ENCODE measurements around the gene PPP6R1. TPM values are rescaled to one million over a fixed set of nuclear protein-coding genes. Genes with fewer than 3 reads are reported as not detected.

Gene PPP6R1, protein sequence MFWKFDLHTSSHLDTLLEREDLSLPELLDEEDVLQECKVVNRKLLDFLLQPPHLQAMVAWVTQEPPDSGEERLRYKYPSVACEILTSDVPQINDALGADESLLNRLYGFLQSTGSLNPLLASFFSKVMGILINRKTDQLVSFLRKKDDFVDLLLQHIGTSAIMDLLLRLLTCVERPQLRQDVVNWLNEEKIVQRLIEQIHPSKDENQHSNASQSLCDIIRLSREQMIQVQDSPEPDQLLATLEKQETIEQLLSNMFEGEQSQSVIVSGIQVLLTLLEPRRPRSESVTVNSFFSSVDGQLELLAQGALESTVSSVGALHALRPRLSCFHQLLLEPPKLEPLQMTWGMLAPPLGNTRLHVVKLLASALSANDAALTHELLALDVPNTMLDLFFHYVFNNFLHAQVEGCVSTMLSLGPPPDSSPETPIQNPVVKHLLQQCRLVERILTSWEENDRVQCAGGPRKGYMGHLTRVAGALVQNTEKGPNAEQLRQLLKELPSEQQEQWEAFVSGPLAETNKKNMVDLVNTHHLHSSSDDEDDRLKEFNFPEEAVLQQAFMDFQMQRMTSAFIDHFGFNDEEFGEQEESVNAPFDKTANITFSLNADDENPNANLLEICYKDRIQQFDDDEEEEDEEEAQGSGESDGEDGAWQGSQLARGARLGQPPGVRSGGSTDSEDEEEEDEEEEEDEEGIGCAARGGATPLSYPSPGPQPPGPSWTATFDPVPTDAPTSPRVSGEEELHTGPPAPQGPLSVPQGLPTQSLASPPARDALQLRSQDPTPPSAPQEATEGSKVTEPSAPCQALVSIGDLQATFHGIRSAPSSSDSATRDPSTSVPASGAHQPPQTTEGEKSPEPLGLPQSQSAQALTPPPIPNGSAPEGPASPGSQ
- 28.2 and 32.9 TPM in 2 replicates for total RNA-seq

DNA sequence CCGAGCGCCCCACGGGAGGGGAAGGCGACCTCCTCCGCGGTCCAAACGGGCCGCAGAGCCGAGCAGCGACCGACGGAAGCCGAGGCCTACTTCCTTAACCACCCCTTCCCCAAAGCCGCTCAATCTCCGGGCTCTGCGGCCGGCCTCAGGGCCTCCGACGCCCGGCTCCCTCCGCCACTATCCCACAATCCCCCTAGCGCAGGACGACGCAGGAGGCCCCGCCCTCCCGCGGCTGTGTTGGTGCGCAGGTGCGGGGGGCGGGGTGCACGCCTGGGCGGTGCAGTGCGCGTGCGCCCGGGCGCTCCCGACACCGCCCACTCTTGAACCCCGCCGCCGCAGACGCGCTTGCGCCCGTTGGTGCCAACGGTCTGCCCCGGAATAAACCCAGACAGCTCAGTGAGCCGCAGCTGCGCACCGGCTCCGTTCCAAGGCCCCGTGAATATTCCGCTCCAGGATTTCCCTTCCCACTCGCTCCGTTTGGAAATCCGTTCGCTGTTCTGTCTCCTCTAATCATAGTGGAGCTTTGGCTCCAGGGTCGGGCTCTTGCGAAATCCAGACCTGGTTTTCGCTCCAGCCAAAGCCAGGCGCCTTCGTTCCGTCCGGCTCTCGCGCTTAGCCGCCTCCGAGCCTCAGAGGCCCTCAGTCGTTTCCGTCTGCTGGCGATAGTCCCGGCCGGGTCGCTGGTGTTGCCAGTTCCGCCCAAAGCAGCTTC, at the start of gene PPP6R1:
Gene PPP6R1, minus strand, starts transcription at position 190 of the 712 bp plus-strand sequence. CDS start 11,914 bp downstream, outside the sequence.

DNA sequence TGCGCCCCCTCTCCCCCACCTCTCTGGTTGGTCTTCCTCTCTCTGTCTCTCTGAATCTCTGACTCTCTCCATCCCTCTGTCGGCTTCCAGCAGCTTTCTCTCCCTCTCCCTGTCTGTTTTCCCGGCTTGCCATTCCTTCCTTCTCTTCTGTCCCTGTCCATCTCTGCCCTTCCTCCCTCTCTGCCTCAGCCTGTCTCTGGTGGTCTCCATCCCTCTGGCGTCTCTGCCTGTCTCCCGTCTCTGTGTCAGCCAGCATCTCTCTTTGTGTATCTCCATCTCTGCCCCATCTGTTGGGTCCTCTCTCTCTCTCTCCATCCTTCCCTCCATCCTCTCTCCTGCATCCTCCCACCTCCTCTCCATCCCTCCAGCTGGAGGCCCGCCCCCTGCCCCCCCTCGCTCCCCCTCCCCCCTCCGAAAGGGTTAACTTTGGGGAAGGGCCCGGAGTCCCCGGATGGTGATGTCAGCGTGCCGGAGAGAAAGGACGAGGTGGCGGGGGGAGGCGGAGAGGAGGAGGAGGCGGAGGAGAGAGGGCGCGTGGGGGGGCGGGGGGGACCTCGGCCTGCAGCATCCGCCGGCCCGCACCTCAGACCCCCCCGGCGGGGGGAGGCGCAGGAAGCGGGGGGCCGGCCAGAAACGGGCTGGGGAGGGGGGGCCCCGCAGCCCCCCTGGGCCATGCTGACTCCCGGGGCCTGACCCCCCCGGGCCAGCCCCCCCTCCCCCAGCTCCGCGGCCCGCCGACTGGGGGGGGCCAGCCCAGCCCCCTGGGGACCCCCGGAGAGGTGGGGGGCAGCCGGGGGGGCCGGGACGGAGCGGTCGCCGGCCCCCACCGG, 24.9 kb upstream of the PPP6R1 start, which contains the start of gene BRSK1:
Gene BRSK1, plus strand, starts transcription at position 450 of the 830 bp plus-strand sequence. CDS start 446 bp downstream, outside the sequence.

GRCh38 chr19:55279770-55280643, 21.2 kb upstream of the PPP6R1 start, which contains the start of gene HSPBP1:
Gene HSPBP1 (minus strand): TSS chr19:55280110. CDS start chr19:55279608, 502 bp downstream.

DNA sequence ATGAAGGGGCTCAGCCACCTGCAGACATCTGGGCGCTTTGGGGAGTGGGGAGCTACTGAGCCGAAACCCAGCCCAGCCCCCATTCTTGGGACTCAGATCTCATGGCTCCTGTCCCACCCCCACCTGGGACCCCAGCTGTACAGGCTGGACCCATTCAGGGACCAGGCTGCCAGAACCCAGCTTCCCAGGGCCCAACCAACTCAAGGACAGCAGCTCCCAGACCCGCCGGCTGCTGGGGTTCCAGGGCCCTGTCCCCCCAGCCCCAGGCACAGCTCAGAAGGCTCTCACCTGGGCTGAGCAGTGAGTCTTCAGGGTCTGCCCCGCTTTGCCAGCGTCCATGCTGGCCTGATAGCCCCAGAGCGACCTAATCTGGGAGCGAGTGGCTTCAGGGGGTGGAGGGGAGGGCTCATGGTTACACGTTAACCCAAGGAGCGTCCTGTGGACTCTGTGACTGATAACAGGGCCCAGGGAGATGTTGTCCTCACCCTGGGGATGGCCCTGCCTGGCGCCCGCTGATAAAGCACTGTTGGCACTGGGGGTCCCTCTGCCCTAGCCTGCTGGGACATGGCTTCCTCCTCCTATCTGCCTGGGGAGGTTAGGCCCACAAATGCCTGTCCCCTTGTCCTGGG, 30.3 kb downstream of the PPP6R1 start, which contains the start of gene TMEM86B:
Gene TMEM86B, minus strand, starts transcription at position 361 of the 629 bp plus-strand sequence. Its CDS starts 22 bp downstream, at position 339.

GRCh38 chr19:55208880-55209692, 49.7 kb downstream of the PPP6R1 start, which contains the start of gene PTPRH:
Gene PTPRH (minus strand): TSS chr19:55209501. CDS start chr19:55209433, 68 bp downstream.

Other genes with a start within 250 kb of the PPP6R1 start
- not detected in 2 replicates for gene GP6, start 220.8 kb downstream of the PPP6R1 start, total RNA-seq
- 8.8 and 12.7 TPM in 2 replicates for gene RDH13, start 195.9 kb downstream of the PPP6R1 start, total RNA-seq
- gene EPS8L1, start 183.1 kb downstream of the PPP6R1 start, total RNA-seq, result 3.3 and 9.4 TPM in 2 replicates
- 33.6 and 40.1 TPM in 2 replicates for gene PPP1R12C, start 141.4 kb downstream of the PPP6R1 start, total RNA-seq
- 2.2 and 2.4 TPM in 2 replicates for gene TNNT1, start 109.8 kb downstream of the PPP6R1 start, total RNA-seq
- not detected in 2 replicates for gene TNNI3, start 101.3 kb downstream of the PPP6R1 start, total RNA-seq
- 0.27 and 0.47 TPM in 2 replicates for gene DNAAF3, start 92.4 kb downstream of the PPP6R1 start, total RNA-seq
- not detected in 2 replicates for gene SYT5, start 78.7 kb downstream of the PPP6R1 start, total RNA-seq
- 0.63 and 1.3 TPM in 2 replicates for gene PTPRH, start 49.5 kb downstream of the PPP6R1 start, total RNA-seq
- gene TMEM86B, start 30.3 kb downstream of the PPP6R1 start, total RNA-seq, result 0.72 and 1.1 TPM in 2 replicates
- 23.2 and 27.4 TPM in 2 replicates for gene HSPBP1, start 21.1 kb upstream of the PPP6R1 start, total RNA-seq
- 0.36 and 2.0 TPM in 2 replicates for gene BRSK1, start 25.0 kb upstream of the PPP6R1 start, total RNA-seq
- not detected in 2 replicates for gene TMEM150B, start 66.3 kb upstream of the PPP6R1 start, total RNA-seq
- gene KMT5C, start 80.9 kb upstream of the PPP6R1 start, total RNA-seq, result 2.9 and 4.7 TPM in 2 replicates
- not detected in 2 replicates for gene COX6B2, start 95.7 kb upstream of the PPP6R1 start, total RNA-seq
- gene GARIN5B, start 104.2 kb upstream of the PPP6R1 start, total RNA-seq, result not detected in 2 replicates
- gene IL11, start 111.4 kb upstream of the PPP6R1 start, total RNA-seq, result 0.09 and 0.54 TPM in 2 replicates
- not detected in 2 replicates for gene TMEM190, start 117.8 kb upstream of the PPP6R1 start, total RNA-seq
- gene TMEM238, start 125.3 kb upstream of the PPP6R1 start, total RNA-seq, result 0.36 TPM in 1 of 2 replicates, not detected in the other
- gene RPL28, start 126.9 kb upstream of the PPP6R1 start, total RNA-seq, result 205 and 252 TPM in 2 replicates
- gene UBE2S, start 148.8 kb upstream of the PPP6R1 start, total RNA-seq, result 69.6 and 98.9 TPM in 2 replicates
- gene SHISA7, start 184.3 kb upstream of the PPP6R1 start, total RNA-seq, result not detected in 2 replicates
- 44.0 and 69.7 TPM in 2 replicates for gene ISOC2, start 202.6 kb upstream of the PPP6R1 start, total RNA-seq
- gene C19orf85, start 205.7 kb upstream of the PPP6R1 start, total RNA-seq, result not detected in 2 replicates
- gene ZNF628, start 217.6 kb upstream of the PPP6R1 start, total RNA-seq, result 0.99 and 1.1 TPM in 2 replicates
- 13.5 and 15.5 TPM in 2 replicates for gene NAT14, start 226.2 kb upstream of the PPP6R1 start, total RNA-seq
- 0.27 and 2.1 TPM in 2 replicates for gene SSC5D, start 229.4 kb upstream of the PPP6R1 start, total RNA-seq